ENCODE measurements around the gene TMEM14A.

Gene TMEM14A

GRCh38 chr6:52636830-52637229 lies 34.1 kb upstream of the TMEM14A start:
- TF ChIP-seq, protein P1, sequence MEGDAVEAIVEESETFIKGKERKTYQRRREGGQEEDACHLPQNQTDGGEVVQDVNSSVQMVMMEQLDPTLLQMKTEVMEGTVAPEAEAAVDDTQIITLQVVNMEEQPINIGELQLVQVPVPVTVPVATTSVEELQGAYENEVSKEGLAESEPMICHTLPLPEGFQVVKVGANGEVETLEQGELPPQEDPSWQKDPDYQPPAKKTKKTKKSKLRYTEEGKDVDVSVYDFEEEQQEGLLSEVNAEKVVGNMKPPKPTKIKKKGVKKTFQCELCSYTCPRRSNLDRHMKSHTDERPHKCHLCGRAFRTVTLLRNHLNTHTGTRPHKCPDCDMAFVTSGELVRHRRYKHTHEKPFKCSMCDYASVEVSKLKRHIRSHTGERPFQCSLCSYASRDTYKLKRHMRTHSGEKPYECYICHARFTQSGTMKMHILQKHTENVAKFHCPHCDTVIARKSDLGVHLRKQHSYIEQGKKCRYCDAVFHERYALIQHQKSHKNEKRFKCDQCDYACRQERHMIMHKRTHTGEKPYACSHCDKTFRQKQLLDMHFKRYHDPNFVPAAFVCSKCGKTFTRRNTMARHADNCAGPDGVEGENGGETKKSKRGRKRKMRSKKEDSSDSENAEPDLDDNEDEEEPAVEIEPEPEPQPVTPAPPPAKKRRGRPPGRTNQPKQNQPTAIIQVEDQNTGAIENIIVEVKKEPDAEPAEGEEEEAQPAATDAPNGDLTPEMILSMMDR (IDR thresholded peaks at IDR 0.05; ENCODE audit: low read length, missing control alignments), result no peak
- no peak overlapping the region for H3K4me3 ChIP-seq (replicated peaks; ENCODE audit: low read depth, low read length)
- DNase-seq (ENCODE audit: low read depth), result no peak

GRCh38 chr6:52639493-52639892 lies 31.4 kb upstream of the TMEM14A start:
- DNase-seq (ENCODE audit: low read depth), result no peak
- TF ChIP-seq, protein P1 (IDR thresholded peaks at IDR 0.05; ENCODE audit: low read length, missing control alignments), result no peak
- H3K4me3 ChIP-seq (replicated peaks; ENCODE audit: low read depth, low read length), result no peak overlapping the region

- H3K4me3 ChIP-seq (replicated peaks; ENCODE audit: low read depth, low read length), result no peak overlapping the region
Measured at GRCh38 chr6:52640170-52640569, 30.7 kb upstream of the TMEM14A start.

DNA sequence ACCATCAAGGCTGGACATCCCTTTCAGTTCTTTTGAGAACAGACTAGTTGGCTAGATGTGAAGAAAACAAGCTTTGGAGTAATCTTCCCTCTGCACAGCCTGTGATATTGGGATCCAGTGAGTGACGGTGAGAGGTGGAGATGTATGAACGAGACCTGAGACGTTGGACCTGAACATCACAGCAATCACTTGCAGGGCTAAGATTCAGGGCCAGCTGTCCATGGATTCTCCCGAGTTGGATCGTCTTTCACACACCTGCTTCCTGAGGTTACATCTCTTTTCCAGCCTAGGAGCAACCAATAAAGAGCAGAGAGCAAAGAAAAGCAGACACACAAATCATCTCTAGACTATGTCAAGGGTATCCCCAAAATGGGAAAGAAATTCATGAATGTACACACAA lies 30.0 kb upstream of the TMEM14A start:
- TF ChIP-seq, protein P1 (IDR thresholded peaks at IDR 0.05; ENCODE audit: low read length, missing control alignments), result no peak
- DNase-seq (ENCODE audit: low read depth), result no peak
- H3K4me3 ChIP-seq (replicated peaks; ENCODE audit: low read depth, low read length), result no peak overlapping the region

More at GRCh38 chr6:52640170-52640569, 30.7 kb upstream of the TMEM14A start:
- peak; percentile 79 for DNase-seq (ENCODE audit: low read depth)
- TF ChIP-seq, protein P1 (IDR thresholded peaks at IDR 0.05; ENCODE audit: low read length, missing control alignments), result no peak

DNA sequence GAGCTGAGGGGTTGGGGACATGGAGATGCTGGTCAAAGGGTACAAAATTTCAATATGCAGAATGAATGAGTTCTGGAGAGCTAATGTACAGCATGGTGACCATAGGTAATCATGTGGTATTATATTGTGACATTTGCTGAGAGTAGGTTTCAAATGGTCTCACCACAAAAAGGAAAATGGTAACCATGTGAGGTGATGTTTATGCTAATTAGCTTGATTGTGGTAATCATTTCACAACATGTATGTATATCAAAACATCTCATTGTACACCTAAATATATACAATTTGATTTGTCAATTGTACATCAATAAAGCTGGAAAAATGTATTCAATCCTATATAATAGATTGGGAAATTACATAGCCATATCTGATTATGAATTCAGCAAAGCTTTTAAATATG lies 29.5 kb upstream of the TMEM14A start:
- DNase-seq (ENCODE audit: low read depth), result no peak
- TF ChIP-seq, protein P1 (IDR thresholded peaks at IDR 0.05; ENCODE audit: low read length, missing control alignments), result no peak
- H3K4me3 ChIP-seq (replicated peaks; ENCODE audit: low read depth, low read length), result no peak overlapping the region

DNA sequence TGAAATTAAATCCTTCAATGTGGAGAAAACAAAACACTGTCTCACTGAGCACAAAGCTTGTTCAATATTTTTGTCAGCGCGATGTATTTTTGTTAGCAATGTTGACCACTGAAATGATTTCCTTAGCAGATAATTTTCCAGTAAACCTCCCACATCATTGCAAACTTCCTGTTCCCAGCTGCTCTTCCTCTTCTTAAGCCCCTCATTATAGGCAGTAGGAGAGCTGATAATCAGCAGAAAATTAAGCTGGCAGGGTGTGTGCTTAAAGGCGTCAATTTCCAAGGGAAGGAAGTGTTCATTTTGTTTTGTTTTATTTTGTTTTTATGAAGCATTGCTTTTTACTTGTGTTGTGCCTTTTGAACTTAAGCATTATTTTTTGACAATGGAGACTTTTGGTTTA lies 29.1 kb upstream of the TMEM14A start:
- no peak for DNase-seq (ENCODE audit: low read depth)

DNA sequence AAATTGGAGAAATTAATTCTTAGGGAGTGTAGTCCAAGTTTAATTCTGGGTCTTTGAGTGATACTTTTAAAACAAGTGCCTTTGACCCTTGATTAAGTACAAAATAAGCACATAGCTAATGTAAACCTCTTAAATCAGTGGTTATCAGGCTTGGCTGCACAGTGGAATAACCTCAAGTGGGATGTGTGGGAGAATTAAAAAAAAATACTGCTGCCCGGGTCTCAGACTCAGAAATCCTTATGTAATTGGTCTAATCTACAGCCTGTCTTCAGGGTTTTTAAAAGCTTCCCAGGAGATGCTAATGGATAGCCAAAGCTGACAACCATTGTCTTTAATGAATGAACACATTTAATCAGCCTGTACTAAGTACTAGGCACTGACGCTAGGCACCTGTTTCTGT lies 28.5 kb upstream of the TMEM14A start:
- DNase-seq (ENCODE audit: low read depth), result no peak
- TF ChIP-seq, protein P1 (IDR thresholded peaks at IDR 0.05; ENCODE audit: low read length, missing control alignments), result no peak
- H3K4me3 ChIP-seq (replicated peaks; ENCODE audit: low read depth, low read length), result no peak overlapping the region

More for the DNA sequence above, 29.1 kb upstream of the TMEM14A start:
- H3K4me3 ChIP-seq (replicated peaks; ENCODE audit: low read depth, low read length), result no peak overlapping the region
- TF ChIP-seq, protein P1 (IDR thresholded peaks at IDR 0.05; ENCODE audit: low read length, missing control alignments), result no peak

Measured in fibroblast of pulmonary artery (primary cell).